Right atrium auricular region (tissue), 2 donors: ENCODE data around the gene ERN1. TPM values are rescaled to one million over a fixed set of nuclear protein-coding genes. Genes with fewer than 3 reads are reported as not detected.

Experiments used
- DNase-seq: peaks from one replicate; pipeline ENCODE4 v3.0.0-alpha.2; 2019; ENCODE audit warnings: low spot score
- H3K27ac ChIP-seq, 2 donors: fragments of 200-600 bp; sonication (generic); 1 replicate in 1 of 2; 2 replicates in 1 of 2; pipeline ENCODE4 v1.5.1; 2016 to 2019
- H3K27me3 ChIP-seq, 2 donors: fragments of 200-600 bp; sonication (generic); one replicate each; pipeline versions ENCODE4 v1.5.1 to v1.6.0; 2017 to 2019
- H3K36me3 ChIP-seq: fragments of 200-600 bp; sonication (generic); one replicate; pipeline ENCODE4 v1.5.1; 2016
- H3K4me1 ChIP-seq, 2 donors: fragments of 200-600 bp; sonication (generic); one replicate each; pipeline versions ENCODE4 v1.5.1 to v1.6.0; 2017 to 2019
- H3K4me3 ChIP-seq, 2 donors: fragments of 200-600 bp; sonication (generic); 1 replicate in 1 of 2; 2 replicates in 1 of 2; pipeline ENCODE4 v1.5.1; 2017 to 2019; ENCODE audit warnings: mild to moderate bottlenecking in 1 of 2, moderate library complexity in 1 of 2
- H3K9me3 ChIP-seq, 2 donors: fragments of 200-600 bp; sonication (generic); one replicate each; pipeline ENCODE4 v1.5.1; 2019
- CTCF ChIP-seq, 2 donors: fragments of 200-600 bp; sonication (generic); IDR thresholded peaks; one replicate each; pipeline ENCODE4 v1.5.1; 2019; ENCODE audit warnings: antibody characterized with exemption in 2 of 2
- total RNA-seq, 2 donors: library from RNA; depleted of rRNA; stranded (reverse); fragments of >200 nt; gene quantifications; one replicate each; pipeline ENCODE4 v1.1.0, GENCODE V29; 2016

ERN1 gene
- total RNA-seq, 2 donors from 2014 or later = 7.0 to 11.9 TPM

GRCh38 chr17:63998721-63999679 lies 130.9 kb downstream of the ERN1 start:
- H3K27me3 ChIP-seq = peaks cover 0 to 8% of the 10 kb centered on the region in 2 donors
- peak overlapping the region in 1 of 2 donors; percentile 22 for H3K27ac ChIP-seq
- TF ChIP-seq CTCF (IDR thresholded peaks at IDR 0.05) = no peak
- H3K9me3 ChIP-seq = no peaks in the 10 kb centered on the region
- DNase-seq = no peak
- H3K4me1 ChIP-seq = peaks cover 0 to 37% of the 10 kb centered on the region in 2 donors
- no peaks in the 10 kb centered on the region for H3K36me3 ChIP-seq
- peak overlapping the region; percentile 45 to 55 for H3K4me3 ChIP-seq

- Histone ChIP-seq H3K9me3 (no peaks in the 10 kb centered on the region), H3K27me3 (peaks cover 0 to 8% of the 10 kb centered on the region in 2 donors), H3K27ac (peak within 1 kb of the TSS; percentile 3 to 22), H3K4me1 (peaks cover 0 to 37% of the 10 kb centered on the region in 2 donors), H3K36me3 (no peaks in the 10 kb centered on the region), H3K4me3 (peak within 1 kb of the TSS; percentile 45 to 55)
- no peak for TF ChIP-seq CTCF (IDR thresholded peaks at IDR 0.05)
- no peak for DNase-seq
These were observed 131.8 kb downstream of the ERN1 start, which contains the start of gene PRR29 for GRCh38 chr17:63998050-63998720. PRR29 (plus strand) TSS chr17:63998351; CDS start chr17:63998365, 14 bp downstream.

- Histone ChIP-seq H3K4me1 (peaks cover 0 to 37% of the 10 kb centered on the region in 2 donors), H3K27me3 (peaks cover 0 to 8% of the 10 kb centered on the region in 2 donors)
- no peak for DNase-seq
These were observed 132.4 kb downstream of the ERN1 start for GRCh38 chr17:63997341-63998048.

GRCh38 chr17:63996430-63997182 lies 133.3 kb downstream of the ERN1 start:
- Histone ChIP-seq H3K4me1 (peaks cover 0 to 28% of the 10 kb centered on the region in 2 donors), H3K27me3 (peaks cover 0 to 8% of the 10 kb centered on the region in 2 donors), H3K36me3 (no peaks in the 10 kb centered on the region), H3K27ac (no peak overlapping the region), H3K4me3 (no peak overlapping the region), H3K9me3 (no peaks in the 10 kb centered on the region)
- no peak for DNase-seq
- TF ChIP-seq CTCF (IDR thresholded peaks at IDR 0.05) = no peak

More at GRCh38 chr17:63997341-63998048, 132.4 kb downstream of the ERN1 start:
- TF ChIP-seq CTCF (IDR thresholded peaks at IDR 0.05) = no peak
- H3K36me3 ChIP-seq = no peaks in the 10 kb centered on the region
- peak overlapping the region; percentile 3 to 22 for H3K27ac ChIP-seq
- no peaks in the 10 kb centered on the region for H3K9me3 ChIP-seq
- peak overlapping the region in 1 of 2 donors; percentile 55 for H3K4me3 ChIP-seq

GRCh38 chr17:63995626-63996025 lies 134.3 kb downstream of the ERN1 start:
- TF ChIP-seq CTCF (IDR thresholded peaks at IDR 0.05) = no peak

More at GRCh38 chr17:63995626-63996025, 134.3 kb downstream of the ERN1 start:
- Histone ChIP-seq H3K4me1 (peaks cover 0 to 24% of the 10 kb centered on the region in 2 donors), H3K36me3 (no peaks in the 10 kb centered on the region), H3K27ac (no peak overlapping the region), H3K9me3 (no peaks in the 10 kb centered on the region), H3K27me3 (peaks cover 0 to 8% of the 10 kb centered on the region in 2 donors), H3K4me3 (no peak overlapping the region)
- DNase-seq = no peak
